GM12892 (cell line): ENCODE results near the gene ZNF709.
"Not testable (repeated sequence)": the region's sequence is repeated elsewhere in the genome, so short reads cannot be mapped to it uniquely, and the experiment has no call there.

ENCODE experiments used
- DNase-seq: peaks from one replicate; pipeline ENCODE4 v3.0.0; 2011; ENCODE audit not compliant: insufficient read length
- FAIRE-seq: peaks from 2 replicates; lab custom pipeline; 2011; peaks lifted over from hg19 to GRCh38; lab: Jason Lieb, UNC
- POLR2A ChIP-seq: IDR thresholded peaks from 2 replicates; pipeline ENCODE4 v1.6.1; 2011; ENCODE audit warnings: low read depth, low read length, control low read depth
- POLR2AphosphoS5 ChIP-seq: IDR thresholded peaks from 2 replicates; pipeline ENCODE4 v1.6.1; 2011; ENCODE audit warnings: low read depth, low read length, control low read depth
- TAF1 ChIP-seq: IDR thresholded peaks from 2 replicates; pipeline ENCODE4 v1.6.1; 2011; ENCODE audit warnings: low read depth, mild to moderate bottlenecking, control low read depth, low read length, borderline replicate concordance

The ZNF709 gene

GRCh38 chr19:12485571-12485970 is 955 bp upstream of the ZNF709 start:
- TF ChIP-seq TAF1: no peak
- no peak for TF ChIP-seq POLR2AphosphoS5
- TF ChIP-seq POLR2A: no peak
- FAIRE-seq (no peak), DNase-seq (no peak)

- TF ChIP-seq TAF1: no peak
- TF ChIP-seq POLR2A: no peak
- TF ChIP-seq POLR2AphosphoS5: no peak
- DNase-seq: no peak
- FAIRE-seq: no peak
Observed at GRCh38 chr19:12485052-12485416, 418 bp upstream of the ZNF709 start.

- FAIRE-seq: no peak
Observed at GRCh38 chr19:12484011-12484370, 625 bp downstream of the ZNF709 start.

GRCh38 chr19:12482509-12482886 is 2.1 kb downstream of the ZNF709 start:
- DNase-seq: no peak
- no peak for FAIRE-seq
- TF ChIP-seq POLR2AphosphoS5: no peak
- no peak for TF ChIP-seq TAF1
- TF ChIP-seq POLR2A: no peak

More at GRCh38 chr19:12484011-12484370, 625 bp downstream of the ZNF709 start:
- no peak for DNase-seq
- TF ChIP-seq POLR2A (no peak), TAF1 (no peak), POLR2AphosphoS5 (no peak)

- DNase-seq (no peak), FAIRE-seq (no peak)
- TF ChIP-seq TAF1: no peak
- no peak for TF ChIP-seq POLR2AphosphoS5
- no peak for TF ChIP-seq POLR2A
Observed at GRCh38 chr19:12481781-12482508, 2.7 kb downstream of the ZNF709 start.

- FAIRE-seq (no peak), DNase-seq (no peak)
- TF ChIP-seq POLR2A: no peak
- no peak for TF ChIP-seq POLR2AphosphoS5
- TF ChIP-seq TAF1: no peak
Observed at GRCh38 chr19:12478234-12478941, 6.2 kb downstream of the ZNF709 start.

- DNase-seq, FAIRE-seq: not testable (repeated sequence)
Observed at GRCh38 chr19:12467651-12468050, 17.0 kb downstream of the ZNF709 start.

- TF ChIP-seq TAF1: no peak
- no peak for TF ChIP-seq POLR2AphosphoS5
Observed at GRCh38 chr19:12465211-12465610, 19.4 kb downstream of the ZNF709 start.

GRCh38 chr19:12464769-12465168 is 19.8 kb downstream of the ZNF709 start:
- DNase-seq (no peak), FAIRE-seq (no peak)
- no peak for TF ChIP-seq POLR2A
- TF ChIP-seq TAF1: no peak

More at GRCh38 chr19:12465211-12465610, 19.4 kb downstream of the ZNF709 start:
- no peak for FAIRE-seq
- DNase-seq: no peak

GRCh38 chr19:12464139-12464538 is 20.5 kb downstream of the ZNF709 start:
- not testable (repeated sequence) for DNase-seq, FAIRE-seq

- TF ChIP-seq POLR2A (no peak), POLR2AphosphoS5 (no peak), TAF1 (no peak)
- FAIRE-seq (no peak), DNase-seq (no peak)
Observed at GRCh38 chr19:12453495-12453894, 31.1 kb downstream of the ZNF709 start.

GRCh38 chr19:12450844-12451243 is 33.8 kb downstream of the ZNF709 start:
- TF ChIP-seq POLR2A (no peak), POLR2AphosphoS5 (no peak), TAF1 (no peak)
- DNase-seq (no peak), FAIRE-seq (no peak)
